GM12878 (cell line): Measurements from ENCODE around the gene CD68. TPM values are rescaled to one million over a fixed set of nuclear protein-coding genes. Genes with fewer than 3 reads are reported as not detected.

Source experiments
- BACH1 ChIP-seq: fragments of 450-650 bp; IDR thresholded peaks from 2 replicates; pipeline ENCODE4 v1.6.1; 2017; ENCODE audit warnings: mild to moderate bottlenecking, borderline replicate concordance
- CHD2 ChIP-seq: IDR thresholded peaks from 2 replicates; pipeline ENCODE4 v1.6.1; 2011; ENCODE audit warnings: low read depth, low read length, improper control_type of control experiment, borderline replicate concordance
- DPF2 ChIP-seq: fragments of 450-650 bp; IDR thresholded peaks from 2 replicates; pipeline ENCODE4 v1.6.1; 2017; ENCODE audit warnings: mild to moderate bottlenecking
- E2F8 ChIP-seq: fragments of 450-650 bp; IDR thresholded peaks from 2 replicates; pipeline ENCODE4 v1.6.1; 2018; ENCODE audit warnings: mild to moderate bottlenecking, low read depth, moderate library complexity; ENCODE audit not compliant: partially characterized antibody
- EGR1 ChIP-seq, 2 experiments: IDR thresholded peaks; 1 replicate in 1 of 2; 2 replicates in 1 of 2; pipeline ENCODE4 v1.6.1; 2011 to 2012; ENCODE audit warnings: low read depth in 2 of 2, low read length in 2 of 2, borderline replicate concordance in 1 of 2, mild to moderate bottlenecking in 1 of 2, moderate library complexity in 1 of 2
- HDAC2 ChIP-seq: fragments of 200-600 bp; sonication (generic); IDR thresholded peaks from 2 replicates; pipeline ENCODE4 v1.6.1; 2017
- IKZF1 ChIP-seq: fragments of 450-650 bp; conservative IDR thresholded peaks from 2 replicates; pipeline ENCODE4 v1.6.1; 2017; ENCODE audit warnings: antibody characterized with exemption, mild to moderate bottlenecking
- JUND ChIP-seq: IDR thresholded peaks from 2 replicates; pipeline ENCODE4 v1.6.1; 2012; ENCODE audit warnings: low read depth, mild to moderate bottlenecking, low read length, improper control_type of control experiment, moderate library complexity
- MYC ChIP-seq: IDR thresholded peaks from 2 replicates; pipeline ENCODE4 v1.6.1; 2011; ENCODE audit warnings: mild to moderate bottlenecking, low read length, moderate library complexity, inconsistent platforms; ENCODE audit not compliant: insufficient read depth, insufficient replicate concordance, insufficient read length, severe bottlenecking
- RAD21 ChIP-seq: IDR thresholded peaks from 2 replicates; pipeline ENCODE4 v1.6.1; 2011; ENCODE audit warnings: mild to moderate bottlenecking, low read depth, low read length, moderate library complexity; ENCODE audit not compliant: insufficient read depth
- RELB ChIP-seq: fragments of 450-650 bp; IDR thresholded peaks from 2 replicates; pipeline ENCODE4 v1.6.1; 2017; ENCODE audit warnings: low read depth, mild to moderate bottlenecking, moderate library complexity
- ZNF217 ChIP-seq: fragments of 450-650 bp; IDR thresholded peaks from 2 replicates; pipeline ENCODE4 v1.6.1; 2017; ENCODE audit warnings: antibody characterized with exemption, mild to moderate bottlenecking
- polyA plus RNA-seq, 11 experiments: library from polyadenylated mRNA; depleted of rRNA in 4 of 11; unstranded in 6 of 11; stranded (reverse) in 5 of 11; fragments of >200 nt; fragmentation: Nextera tagmentation in 4 of 11; fragmentation: Illumina TruSeq in 1 of 11; extraction: Ambion mirVana in 4 of 11; extraction: Trizol in 1 of 11; gene quantifications; 1 replicate in 1 of 11; 2 replicates in 10 of 11; pipeline versions ENCODE4 v1.2.1 to v1.2.3, GENCODE V29; 2011 to 2016; ENCODE audit warnings: inconsistent platforms in 2 of 11, missing spikeins in 2 of 11, low read depth in 1 of 11
- total RNA-seq, 4 experiments: library from RNA; depleted of rRNA in 3 of 4; stranded (reverse); fragments of >200 nt in 3 of 4; fragmentation: Illumina TruSeq in 1 of 4; extraction: Trizol in 1 of 4; gene quantifications; 2 replicates each; pipeline versions ENCODE4 v1.2.1 to v1.2.3, GENCODE V29; 2013 to 2021
- TF ChIP-seq, protein P1 (sequence below): IDR thresholded peaks from 2 replicates; pipeline ENCODE4 v1.6.1; 2011; ENCODE audit warnings: borderline replicate concordance, low read depth, mild to moderate bottlenecking, moderate library complexity, mixed read lengths, low read length; ENCODE audit not compliant: insufficient read depth; ENCODE audit errors: extremely low read length
- TF ChIP-seq, protein P2 (sequence below): fragments of 450-650 bp; IDR thresholded peaks from 2 replicates; pipeline ENCODE4 v1.6.1; 2017; ENCODE audit warnings: mild to moderate bottlenecking
- TF ChIP-seq, protein P3 (sequence below): fragments of 450-650 bp; formaldehyde crosslinking; IDR thresholded peaks from 2 replicates; pipeline ENCODE4 v1.4.0; 2020; ENCODE audit warnings: mild to moderate bottlenecking, moderate library complexity

Gene CD68
- total and polyA plus RNA-seq, 10 of the 15 experiments (the other 5 are each of a cell fraction or from before 2014, with no cell fraction given): 2.6 to 6.9 (median 3.8) TPM

DNA sequence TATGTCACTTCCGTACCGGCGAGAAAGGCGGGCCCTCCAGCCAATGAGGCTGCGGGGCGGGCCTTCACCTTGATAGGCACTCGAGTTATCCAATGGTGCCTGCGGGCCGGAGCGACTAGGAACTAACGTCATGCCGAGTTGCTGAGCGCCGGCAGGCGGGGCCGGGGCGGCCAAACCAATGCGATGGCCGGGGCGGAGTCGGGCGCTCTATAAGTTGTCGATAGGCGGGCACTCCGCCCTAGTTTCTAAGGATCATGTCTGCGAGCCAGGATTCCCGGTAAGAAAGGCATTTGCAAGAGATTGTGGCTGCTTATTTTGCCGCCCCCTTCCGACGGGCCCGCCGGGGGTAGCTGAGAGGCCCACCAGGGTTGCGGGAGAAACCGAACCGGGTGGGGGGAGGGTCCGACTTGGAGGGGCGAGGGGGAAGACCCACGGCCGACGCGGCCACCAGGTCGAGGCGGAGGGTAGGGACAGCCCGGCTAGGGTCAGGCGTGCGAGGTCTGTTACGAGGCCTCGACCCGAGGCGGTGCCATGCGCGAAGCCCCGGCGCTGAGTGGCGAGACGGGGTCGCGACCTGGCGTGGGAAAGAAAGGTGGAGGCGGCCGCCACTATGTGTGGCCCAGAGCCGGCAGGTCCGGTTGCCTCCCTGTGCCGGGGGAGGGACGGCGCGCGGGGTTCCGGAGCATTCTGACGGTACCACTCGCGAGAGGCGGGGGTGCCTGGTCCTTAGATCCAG is 6.7 kb upstream of the CD68 start (continued):
- TF ChIP-seq E2F8 (peak; percentile 24), ZNF217 (no peak), JUND (no peak), RAD21 (no peak), BACH1 (no peak; the same call in 1 of the 2 replicates), DPF2 (peak; percentile 100), IKZF1 (peak; percentile 52; the same call in 1 of the 2 replicates), HDAC2 (no peak), EGR1 (IDR thresholded peaks at IDR 0.05; ENCODE audit: borderline replicate concordance in 1 of 2, low read depth in 2 of 2, low read length in 2 of 2) (no peak), RELB (no peak), CHD2 (peak; percentile 98), MYC (no peak)
- TF ChIP-seq, protein P1, sequence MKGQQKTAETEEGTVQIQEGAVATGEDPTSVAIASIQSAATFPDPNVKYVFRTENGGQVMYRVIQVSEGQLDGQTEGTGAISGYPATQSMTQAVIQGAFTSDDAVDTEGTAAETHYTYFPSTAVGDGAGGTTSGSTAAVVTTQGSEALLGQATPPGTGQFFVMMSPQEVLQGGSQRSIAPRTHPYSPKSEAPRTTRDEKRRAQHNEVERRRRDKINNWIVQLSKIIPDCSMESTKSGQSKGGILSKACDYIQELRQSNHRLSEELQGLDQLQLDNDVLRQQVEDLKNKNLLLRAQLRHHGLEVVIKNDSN: no peak
- TF ChIP-seq, protein P2, sequence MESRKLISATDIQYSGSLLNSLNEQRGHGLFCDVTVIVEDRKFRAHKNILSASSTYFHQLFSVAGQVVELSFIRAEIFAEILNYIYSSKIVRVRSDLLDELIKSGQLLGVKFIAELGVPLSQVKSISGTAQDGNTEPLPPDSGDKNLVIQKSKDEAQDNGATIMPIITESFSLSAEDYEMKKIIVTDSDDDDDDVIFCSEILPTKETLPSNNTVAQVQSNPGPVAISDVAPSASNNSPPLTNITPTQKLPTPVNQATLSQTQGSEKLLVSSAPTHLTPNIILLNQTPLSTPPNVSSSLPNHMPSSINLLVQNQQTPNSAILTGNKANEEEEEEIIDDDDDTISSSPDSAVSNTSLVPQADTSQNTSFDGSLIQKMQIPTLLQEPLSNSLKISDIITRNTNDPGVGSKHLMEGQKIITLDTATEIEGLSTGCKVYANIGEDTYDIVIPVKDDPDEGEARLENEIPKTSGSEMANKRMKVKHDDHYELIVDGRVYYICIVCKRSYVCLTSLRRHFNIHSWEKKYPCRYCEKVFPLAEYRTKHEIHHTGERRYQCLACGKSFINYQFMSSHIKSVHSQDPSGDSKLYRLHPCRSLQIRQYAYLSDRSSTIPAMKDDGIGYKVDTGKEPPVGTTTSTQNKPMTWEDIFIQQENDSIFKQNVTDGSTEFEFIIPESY: no peak
- TF ChIP-seq, protein P3, sequence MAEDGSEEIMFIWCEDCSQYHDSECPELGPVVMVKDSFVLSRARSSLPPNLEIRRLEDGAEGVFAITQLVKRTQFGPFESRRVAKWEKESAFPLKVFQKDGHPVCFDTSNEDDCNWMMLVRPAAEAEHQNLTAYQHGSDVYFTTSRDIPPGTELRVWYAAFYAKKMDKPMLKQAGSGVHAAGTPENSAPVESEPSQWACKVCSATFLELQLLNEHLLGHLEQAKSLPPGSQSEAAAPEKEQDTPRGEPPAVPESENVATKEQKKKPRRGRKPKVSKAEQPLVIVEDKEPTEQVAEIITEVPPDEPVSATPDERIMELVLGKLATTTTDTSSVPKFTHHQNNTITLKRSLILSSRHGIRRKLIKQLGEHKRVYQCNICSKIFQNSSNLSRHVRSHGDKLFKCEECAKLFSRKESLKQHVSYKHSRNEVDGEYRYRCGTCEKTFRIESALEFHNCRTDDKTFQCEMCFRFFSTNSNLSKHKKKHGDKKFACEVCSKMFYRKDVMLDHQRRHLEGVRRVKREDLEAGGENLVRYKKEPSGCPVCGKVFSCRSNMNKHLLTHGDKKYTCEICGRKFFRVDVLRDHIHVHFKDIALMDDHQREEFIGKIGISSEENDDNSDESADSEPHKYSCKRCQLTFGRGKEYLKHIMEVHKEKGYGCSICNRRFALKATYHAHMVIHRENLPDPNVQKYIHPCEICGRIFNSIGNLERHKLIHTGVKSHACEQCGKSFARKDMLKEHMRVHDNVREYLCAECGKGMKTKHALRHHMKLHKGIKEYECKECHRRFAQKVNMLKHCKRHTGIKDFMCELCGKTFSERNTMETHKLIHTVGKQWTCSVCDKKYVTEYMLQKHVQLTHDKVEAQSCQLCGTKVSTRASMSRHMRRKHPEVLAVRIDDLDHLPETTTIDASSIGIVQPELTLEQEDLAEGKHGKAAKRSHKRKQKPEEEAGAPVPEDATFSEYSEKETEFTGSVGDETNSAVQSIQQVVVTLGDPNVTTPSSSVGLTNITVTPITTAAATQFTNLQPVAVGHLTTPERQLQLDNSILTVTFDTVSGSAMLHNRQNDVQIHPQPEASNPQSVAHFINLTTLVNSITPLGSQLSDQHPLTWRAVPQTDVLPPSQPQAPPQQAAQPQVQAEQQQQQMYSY (CRISPR knock-in tag): peak; percentile 61; the same call in 1 of the 2 replicates
